Measurements from ENCODE around the gene GPR21. TPM values are rescaled to one million over a fixed set of nuclear protein-coding genes. Genes with fewer than 3 reads are reported as not detected.
A peak's percentile ranks its signal among the peaks of the same experiment; 100 is the strongest.

Gene GPR21
- total RNA-seq, 1 donor from 2014 or later: 0.39 TPM

DNA sequence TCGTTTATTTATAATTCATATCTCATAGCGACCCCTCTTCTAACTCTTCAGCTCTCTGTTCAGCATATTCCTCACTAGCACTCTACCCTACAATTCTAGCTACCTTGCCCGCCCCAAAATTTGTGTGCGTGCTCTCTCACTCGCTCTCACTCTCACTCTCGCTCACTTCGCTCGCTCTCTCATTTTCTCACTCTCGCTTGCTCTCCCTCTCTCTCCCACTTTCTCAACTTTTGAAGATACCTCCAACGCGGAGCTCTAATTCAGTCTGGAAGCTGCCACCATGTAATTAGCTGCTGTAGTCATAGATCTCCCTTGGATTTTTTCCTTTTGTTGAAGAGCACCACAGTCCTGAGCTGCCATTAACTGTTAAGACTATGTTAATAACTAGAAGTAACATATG is 30.4 kb downstream of the GPR21 start:
- DNase-seq (ENCODE audit: low read depth in 2 of 2): no peak

DNA sequence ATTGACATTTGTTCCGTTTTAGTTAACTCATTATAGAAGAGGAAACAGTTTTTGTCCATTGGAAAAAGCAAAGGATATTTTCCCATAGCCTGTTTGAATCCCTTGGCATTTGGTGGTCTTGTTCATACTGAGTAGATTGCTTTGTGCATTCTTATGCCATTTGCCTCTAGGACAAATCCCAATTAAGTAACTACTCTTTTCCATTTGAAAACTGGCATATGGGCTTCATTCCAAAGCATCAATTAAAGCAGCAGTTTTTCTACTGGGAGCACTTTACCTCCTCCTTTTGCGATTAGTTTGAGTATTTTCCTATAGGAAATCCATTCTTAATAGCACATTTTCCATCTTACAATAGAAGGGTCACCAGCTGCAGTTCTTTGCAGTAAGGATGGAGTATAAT is 31.2 kb downstream of the GPR21 start:
- DNase-seq (ENCODE audit: low read depth in 2 of 2): no peak

DNA sequence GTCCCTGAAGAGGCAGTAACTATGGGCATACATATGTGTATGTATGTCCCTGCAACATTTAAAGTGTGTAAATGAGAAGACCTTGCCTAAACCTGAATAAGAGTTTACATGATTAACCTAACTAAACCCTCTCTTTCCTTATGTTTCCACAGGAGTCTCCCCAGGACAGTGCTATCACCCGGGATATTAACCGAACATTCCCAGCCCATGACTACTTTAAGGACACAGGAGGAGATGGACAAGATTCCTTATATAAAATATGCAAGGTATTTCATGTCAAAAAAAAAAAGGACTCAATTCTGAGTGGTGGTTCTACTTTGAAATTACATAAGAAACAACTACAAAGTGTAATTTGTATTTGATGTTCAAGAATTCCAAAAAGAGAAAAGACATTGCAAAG is 31.7 kb downstream of the GPR21 start:
- no peak for DNase-seq (ENCODE audit: low read depth in 2 of 2)

DNA sequence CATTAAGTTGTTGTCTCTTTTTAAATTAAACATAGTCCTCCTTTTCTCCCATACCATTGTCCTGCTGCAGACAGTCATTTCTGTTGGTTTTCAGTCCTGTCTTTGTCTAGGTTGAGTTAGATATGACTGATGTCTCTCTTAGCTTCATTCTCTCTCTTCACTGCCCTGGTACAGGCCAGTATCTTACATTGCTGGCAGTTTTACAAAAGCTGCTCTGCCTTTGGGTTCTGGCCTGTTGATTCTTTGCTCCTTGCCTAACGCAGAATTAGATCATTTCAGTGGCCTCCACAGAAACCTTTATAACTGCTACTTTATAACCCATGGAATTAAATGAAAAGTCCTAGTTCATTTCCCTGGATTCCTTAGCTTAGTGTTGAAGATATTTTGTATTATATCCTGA is 33.7 kb downstream of the GPR21 start:
- DNase-seq (ENCODE audit: low read depth in 2 of 2): no peak

DNA sequence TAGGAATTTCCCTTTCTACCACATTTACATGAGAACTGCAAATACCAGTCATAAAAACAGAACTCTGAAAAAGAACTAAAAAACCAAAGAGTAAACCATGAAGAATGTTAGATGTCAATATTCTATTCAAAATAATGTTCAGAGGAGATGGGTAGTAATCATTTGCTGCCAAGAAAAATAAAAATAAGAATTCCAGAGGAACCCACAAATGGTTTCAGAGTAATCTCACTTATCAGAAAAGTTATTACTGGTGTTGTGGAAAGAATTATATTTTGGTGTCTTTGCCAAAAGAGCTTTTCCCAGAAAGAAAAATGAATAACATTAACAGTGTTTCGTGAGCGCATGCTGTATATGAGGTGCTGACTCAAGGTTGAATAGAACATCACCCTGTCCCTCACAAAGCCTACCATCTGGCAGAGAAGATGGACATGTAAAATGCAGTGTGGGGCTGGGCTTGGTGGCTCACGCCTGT is 35.6 kb downstream of the GPR21 start:
- peak in 1 of 2 donors; percentile 93 for DNase-seq (ENCODE audit: low read depth in 2 of 2)

DNA sequence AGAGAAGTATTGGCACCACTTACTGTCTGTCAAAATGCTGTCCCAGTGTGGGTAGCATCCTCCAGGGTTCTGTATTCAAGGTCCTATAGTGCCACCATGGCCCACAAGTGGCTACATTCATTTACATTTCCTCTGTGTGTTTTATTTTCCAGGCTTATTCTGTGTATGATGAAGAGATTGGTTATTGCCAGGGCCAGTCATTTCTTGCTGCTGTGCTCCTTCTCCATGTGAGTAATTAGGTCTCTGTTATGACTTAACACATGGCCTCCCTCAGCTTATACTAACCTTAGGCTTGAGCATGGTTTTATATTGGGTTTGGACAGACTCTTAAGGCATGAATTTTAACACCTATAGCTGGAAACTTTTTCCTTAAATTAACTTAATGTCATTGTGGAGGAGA is 36.7 kb downstream of the GPR21 start:
- DNase-seq (ENCODE audit: low read depth in 2 of 2): no peak

DNA sequence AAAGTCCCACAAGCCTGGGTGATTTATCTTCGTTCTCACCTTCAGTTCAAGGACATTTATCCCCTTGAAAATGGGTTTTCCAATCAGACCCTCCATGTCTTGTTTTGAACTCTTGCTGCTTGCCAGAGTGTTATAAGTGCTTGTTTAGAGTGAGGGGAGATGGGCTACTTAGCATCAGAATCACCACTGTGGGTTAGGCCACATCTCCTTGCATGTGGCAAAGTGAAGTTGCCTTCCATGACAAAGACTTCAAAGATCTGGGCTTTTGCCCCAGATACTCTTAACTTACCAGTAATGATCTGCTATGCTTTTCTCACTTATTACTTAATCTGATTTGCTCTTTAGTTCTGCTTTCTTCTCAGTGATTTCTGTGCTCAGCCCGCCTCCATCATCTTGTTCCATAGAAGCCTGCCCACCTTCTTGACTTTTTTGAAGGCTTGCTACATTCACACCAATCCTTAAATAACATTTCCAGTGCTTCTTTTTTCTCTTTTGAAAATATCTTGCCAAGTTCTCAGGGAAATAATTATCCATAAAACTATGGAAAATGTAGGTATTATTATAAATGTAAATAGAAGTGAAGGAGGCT is 39.0 kb downstream of the GPR21 start:
- no peak for DNase-seq (ENCODE audit: low read depth in 2 of 2)

DNA sequence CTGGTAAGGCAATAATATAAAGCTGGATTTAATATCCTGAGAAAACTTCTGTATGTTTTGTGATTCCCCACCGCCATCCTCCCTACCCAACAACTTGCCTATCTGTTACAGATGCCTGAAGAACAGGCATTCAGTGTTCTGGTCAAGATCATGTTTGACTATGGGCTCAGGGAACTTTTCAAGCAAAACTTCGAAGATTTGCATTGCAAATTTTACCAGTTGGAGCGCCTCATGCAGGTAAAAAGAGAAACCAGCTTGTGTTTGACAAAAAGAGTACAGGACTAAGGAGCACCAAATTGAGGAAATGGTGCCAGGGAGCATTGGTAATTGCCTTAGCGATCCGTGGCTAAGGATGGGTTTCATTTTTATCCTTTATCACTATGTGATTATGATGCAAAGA is 40.0 kb downstream of the GPR21 start:
- DNase-seq (ENCODE audit: low read depth in 2 of 2): no peak

DNA sequence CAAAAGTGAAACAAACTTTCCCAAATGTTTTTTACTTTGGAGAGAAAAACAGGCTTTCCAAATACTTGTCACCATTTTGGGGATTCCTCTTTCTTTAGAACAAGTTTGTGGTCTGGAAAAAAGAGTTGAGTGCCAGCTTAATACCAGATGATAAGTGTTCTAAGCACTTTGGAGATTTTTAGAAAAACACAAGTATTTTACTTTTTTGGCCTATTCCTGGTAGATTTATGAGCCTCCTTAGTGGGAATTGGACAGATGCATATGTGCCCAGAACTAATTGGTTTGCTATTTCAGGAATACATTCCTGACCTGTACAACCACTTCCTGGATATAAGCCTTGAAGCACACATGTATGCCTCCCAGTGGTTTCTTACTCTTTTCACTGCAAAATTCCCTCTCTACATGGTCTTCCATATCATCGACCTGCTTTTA is 40.5 kb downstream of the GPR21 start:
- DNase-seq (ENCODE audit: low read depth in 2 of 2): peak in 1 of 2 donors; percentile 56

DNA sequence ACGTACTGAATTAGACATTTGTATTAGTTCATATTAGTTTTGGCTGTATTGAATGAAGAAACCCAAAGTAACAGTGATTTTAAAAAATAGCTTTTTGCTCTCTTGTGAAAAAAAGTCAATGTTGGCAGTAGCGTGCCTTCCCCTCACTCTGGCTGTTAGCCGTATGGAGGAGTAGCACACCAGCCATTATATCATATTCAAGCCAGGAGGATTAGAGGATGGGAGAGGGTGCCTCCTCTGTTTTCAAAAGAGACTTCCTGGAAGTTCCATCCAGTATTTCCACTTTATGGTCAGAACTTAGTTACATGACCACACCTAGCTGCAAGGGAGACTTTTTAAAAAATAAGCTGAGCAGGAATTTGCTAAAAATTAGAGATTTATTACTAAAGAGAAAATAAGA is 41.2 kb downstream of the GPR21 start:
- DNase-seq (ENCODE audit: low read depth in 2 of 2): no peak

DNA sequence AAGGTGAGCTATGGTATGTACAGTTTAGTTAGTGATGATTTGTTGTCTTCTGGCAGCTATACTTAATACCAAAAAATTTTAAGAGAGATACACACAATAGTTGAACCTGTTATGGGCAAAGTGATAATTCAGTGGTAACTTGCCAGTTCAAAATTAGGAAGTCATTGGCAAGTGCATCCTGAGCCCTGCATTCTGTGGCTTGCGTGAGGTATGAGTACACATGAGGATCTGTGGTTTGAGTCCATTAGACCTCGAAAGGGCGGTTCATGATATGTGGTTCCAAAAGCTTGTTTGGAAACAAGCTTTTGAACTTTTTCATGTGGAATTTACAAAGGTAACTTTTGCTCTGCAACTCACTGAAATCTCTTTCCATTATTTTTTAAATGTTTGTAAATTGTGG is 47.0 kb downstream of the GPR21 start:
- DNase-seq (ENCODE audit: low read depth in 2 of 2): no peak

DNA sequence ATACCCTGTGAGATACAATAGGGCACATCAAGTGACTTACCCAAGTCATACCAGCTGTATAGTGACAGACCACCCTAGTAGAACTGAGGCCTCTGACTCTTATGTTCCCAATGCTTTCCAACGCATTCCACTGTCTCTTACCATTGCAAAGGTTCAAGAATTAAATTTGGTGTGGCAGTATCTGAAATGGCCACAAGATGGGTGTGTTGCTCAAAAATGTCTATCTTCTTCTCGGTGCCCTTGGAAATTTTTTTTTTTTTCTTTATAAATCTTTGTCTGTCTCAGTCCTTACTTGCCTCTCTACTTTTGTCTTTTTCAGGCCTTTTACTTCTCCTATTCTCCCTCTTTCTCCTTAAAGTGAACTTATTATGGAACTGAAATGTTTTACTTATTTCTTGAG is 48.4 kb downstream of the GPR21 start:
- DNase-seq (ENCODE audit: low read depth in 2 of 2): peak; percentile 33 to 68

DNA sequence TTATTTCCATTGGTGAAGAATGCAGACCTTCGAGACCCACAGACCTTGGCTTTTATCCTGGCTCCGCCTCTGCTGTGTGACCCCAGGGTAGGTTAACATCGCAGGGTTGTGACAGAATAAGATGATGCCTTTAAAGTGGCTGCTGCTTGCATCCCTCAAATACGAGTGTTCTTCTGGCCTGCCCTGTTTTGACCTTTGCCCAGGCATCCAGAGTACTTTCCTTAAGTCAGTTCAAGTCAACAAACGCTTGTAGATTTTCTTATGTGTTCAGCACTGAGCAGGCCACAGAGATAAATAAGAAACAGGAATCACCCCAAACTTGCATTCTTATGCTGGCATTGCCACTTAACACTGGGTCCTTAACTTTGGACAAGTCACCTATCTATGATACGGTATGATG is 50.2 kb downstream of the GPR21 start:
- no peak for DNase-seq (ENCODE audit: low read depth in 2 of 2)

DNA sequence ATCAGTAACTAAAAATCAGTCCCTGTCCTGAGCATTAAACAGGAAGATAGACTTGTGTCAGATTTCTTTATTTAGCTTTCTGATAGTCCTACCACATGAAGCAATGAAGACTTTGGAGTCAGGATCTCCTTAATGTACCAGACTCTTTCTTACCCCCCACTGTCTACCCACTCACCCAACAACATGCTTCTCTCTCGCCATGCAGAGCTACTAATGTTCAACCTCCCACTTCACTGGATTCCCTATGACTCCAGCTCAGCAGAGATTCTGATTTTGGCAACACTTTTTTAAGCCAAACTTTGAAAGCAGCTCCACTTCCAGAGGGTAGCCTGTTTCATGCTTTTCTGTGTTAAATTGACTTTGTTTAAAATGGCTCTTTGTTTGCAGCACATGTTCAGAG is 50.8 kb downstream of the GPR21 start:
- no peak for DNase-seq (ENCODE audit: low read depth in 2 of 2)

Other genes with a start within 250 kb of the GPR21 start
- not detected in 2 replicates for gene OR5C1, start 244.7 kb upstream of the GPR21 start, total RNA-seq
- not detected in 2 replicates for gene OR1K1, start 233.5 kb upstream of the GPR21 start, total RNA-seq
- gene PDCL, start 205.1 kb upstream of the GPR21 start, total RNA-seq: 69.7 and 86.1 TPM in 2 replicates
- gene RC3H2, start 128.3 kb upstream of the GPR21 start, total RNA-seq: 57.0 and 92.5 TPM in 2 replicates
- 10.7 and 12.0 TPM in 2 replicates for gene ZBTB6, start 120.3 kb upstream of the GPR21 start, total RNA-seq
- 2.6 and 3.5 TPM in 2 replicates for gene ZBTB26, start 102.2 kb upstream of the GPR21 start, total RNA-seq
- 34.4 and 46.7 TPM in 2 replicates for gene RABGAP1, start 92.6 kb upstream of the GPR21 start, total RNA-seq
- 7.2 and 8.1 TPM in 2 replicates for gene STRBP, start 234.9 kb downstream of the GPR21 start, total RNA-seq

Measured in dermis microvascular lymphatic vessel endothelial cell (primary cell).